ENCODE results near the gene KBTBD4.

GRCh38 chr11:47529951-47530350, 48.8 kb downstream of the KBTBD4 start:
- no peak for TF ChIP-seq CTCF (IDR thresholded peaks at IDR 0.05)
- TF ChIP-seq EP300 (IDR thresholded peaks at IDR 0.05): no peak
- TF ChIP-seq POLR2A (IDR thresholded peaks at IDR 0.05): no peak
- no peak for TF ChIP-seq POLR2AphosphoS5 (IDR thresholded peaks at IDR 0.05)

Measured in suprapubic skin (tissue), 4 donors.